GM12878 (cell line): ENCODE results near the gene SMAD1. TPM values are rescaled to one million over a fixed set of nuclear protein-coding genes. Genes with fewer than 3 reads are reported as not detected.

ENCODE experiments used
- ATAC-seq: fragments of 200-7000 bp; cut with Tn5 transposase; 3 replicates; pipeline ENCODE4 v1.9.1; 2020; ENCODE audit warnings: mild to moderate bottlenecking, moderate library complexity
- BruUV-seq: library from RNA; stranded (reverse); fragments of 400-500 nt; replicated peaks from 2 replicates; lab custom pipeline; 2021; lab: Mats Ljungman, UMichigan
- CTCF ChIA-PET: fragments of 300-600 bp; sonication (Branson Sonifier 250); formaldehyde crosslinking; extraction: SDS; loops from one replicate; lab custom pipeline; 2021; ENCODE audit warnings: inconsistent platforms; lab: Yijun Ruan, JAX
- POLR2A ChIA-PET: fragments of 350-600 bp; formaldehyde crosslinking; extraction: SDS; loops from one replicate; lab custom pipeline; 2021; ENCODE audit warnings: inconsistent platforms; lab: Charles Lee
- RAD21 ChIA-PET: fragments of 300-600 bp; sonication (Branson Sonifier 250); formaldehyde crosslinking; loops from one replicate; lab custom pipeline; 2023; ENCODE audit warnings: antibody characterized with exemption; ENCODE audit not compliant: unreplicated experiment; lab: Charles Lee
- SMC1A ChIA-PET: fragments of 300-600 bp; sonication (Branson Sonifier 250); formaldehyde crosslinking; loops from one replicate; lab custom pipeline; 2023; ENCODE audit not compliant: unreplicated experiment, uncharacterized antibody; lab: Charles Lee
- DNase-seq: peaks from one replicate; pipeline ENCODE4 v3.0.0-alpha.2; 2011; ENCODE audit warnings: low read depth, low spot score
- FAIRE-seq: peaks from 3 replicates; lab custom pipeline; 2011; peaks lifted over from hg19 to GRCh38; lab: Jason Lieb, UNC
- H2AFZ ChIP-seq: 2 replicates; pipeline ENCODE4 v1.6.0; 2011; ENCODE audit warnings: low read depth, low read length, control low read depth; ENCODE audit not compliant: control insufficient read depth
- H3K27ac ChIP-seq: 2 replicates; pipeline ENCODE4 v1.5.1; 2011; ENCODE audit warnings: control low read depth; ENCODE audit not compliant: control insufficient read depth, insufficient read depth
- H3K27me3 ChIP-seq, 2 experiments: replicated peaks in 1 of 2; 2 replicates each; pipeline versions ENCODE4 v1.6.0 to v1.6.1; 2011; ENCODE audit warnings: low read length in 1 of 2; ENCODE audit not compliant: control insufficient read depth in 2 of 2, insufficient read depth in 2 of 2
- H3K36me3 ChIP-seq, 2 experiments: 2 replicates each; pipeline ENCODE4 v1.5.1; 2011; ENCODE audit warnings: low read length in 1 of 2; ENCODE audit not compliant: control insufficient read depth in 2 of 2, insufficient read depth in 2 of 2
- H3K4me1 ChIP-seq: 2 replicates; pipeline ENCODE4 v1.6.1; 2011; ENCODE audit warnings: mild to moderate bottlenecking, low read length, moderate library complexity, mixed read lengths; ENCODE audit not compliant: control insufficient read depth, insufficient read depth
- H3K4me2 ChIP-seq: 2 replicates; pipeline ENCODE4 v1.6.0; 2011; ENCODE audit warnings: control low read depth; ENCODE audit not compliant: control insufficient read depth, insufficient read depth
- H3K4me3 ChIP-seq: fragments of 200-600 bp; sonication (generic); 2 replicates; pipeline ENCODE4 v1.5.1; 2016
- H3K79me2 ChIP-seq: 2 replicates; pipeline ENCODE4 v1.6.0; 2011; ENCODE audit warnings: low read length; ENCODE audit not compliant: control insufficient read depth, insufficient read depth
- H3K9ac ChIP-seq: 2 replicates; pipeline ENCODE4 v1.8.0; 2011; ENCODE audit warnings: low read length, control low read depth, mixed read lengths; ENCODE audit not compliant: control insufficient read depth, insufficient read depth
- H3K9me3 ChIP-seq: replicated peaks from 3 replicates; pipeline ENCODE4 v1.5.1; 2011; ENCODE audit warnings: mild to moderate bottlenecking, low read length; ENCODE audit not compliant: control insufficient read depth, insufficient read depth
- H4K20me1 ChIP-seq: 2 replicates; pipeline ENCODE4 v1.6.0; 2011; ENCODE audit not compliant: control insufficient read depth, insufficient read depth
- CEBPB ChIP-seq, 2 experiments: fragments of 150-350 bp in 1 of 2; IDR thresholded peaks; 2 replicates each; pipeline ENCODE4 v1.6.1; 2012 to 2014; ENCODE audit warnings: low read depth in 2 of 2, low read length in 2 of 2, borderline replicate concordance in 1 of 2, inconsistent platforms in 1 of 2
- E2F4 ChIP-seq: IDR thresholded peaks from 2 replicates; pipeline ENCODE4 v1.6.1; 2012; ENCODE audit warnings: low read depth, low read length, improper control_type of control experiment
- EZH2 ChIP-seq: IDR thresholded peaks from 2 replicates; pipeline ENCODE4 v1.6.1; 2012; ENCODE audit warnings: low read depth, mild to moderate bottlenecking, control low read depth, inconsistent platforms, low read length, borderline replicate concordance; ENCODE audit not compliant: control insufficient read depth
- MYB ChIP-seq: fragments of 150-350 bp; IDR thresholded peaks from 2 replicates; pipeline ENCODE4 v1.6.1; 2014; ENCODE audit warnings: mild to moderate bottlenecking, low read depth, low read length, borderline replicate concordance
- NBN ChIP-seq: fragments of 450-650 bp; IDR thresholded peaks from 2 replicates; pipeline ENCODE4 v1.6.1; 2016
- NFIC ChIP-seq: IDR thresholded peaks from 2 replicates; pipeline ENCODE4 v1.6.1; 2012; ENCODE audit warnings: low read depth, mild to moderate bottlenecking, inconsistent platforms, low read length, moderate library complexity
- SMC3 ChIP-seq: IDR thresholded peaks from 2 replicates; pipeline ENCODE4 v1.6.1; 2011; ENCODE audit warnings: low read length, improper control_type of control experiment, borderline replicate concordance
- TCF3 ChIP-seq: IDR thresholded peaks from 2 replicates; pipeline ENCODE4 v1.6.1; 2012; ENCODE audit warnings: low read depth, mild to moderate bottlenecking, low read length, borderline replicate concordance; ENCODE audit not compliant: insufficient read depth
- WGBS: methylation state at CpG from one replicate; pipeline ENCODE4 v1.1.6; 2016; ENCODE audit warnings: low lambda C conversion rate; ENCODE audit not compliant: insufficient replicate concordance, insufficient coverage; ENCODE audit errors: missing lambda C conversion rate; 5-methylcytosine and 5-hydroxymethylcytosine counted together
- in situ Hi-C: fragments of 300-500 bp; cut with MboI; formaldehyde crosslinking; loops from 9 replicates; pipeline ENCODE4 v1.14.3; 2018; ENCODE audit warnings: mixed read lengths
- intact Hi-C: fragments of 100-400 bp; cut with micrococcal nuclease; formaldehyde crosslinking; loops from one replicate; pipeline ENCODE4 v1.14.2; 2022; ENCODE audit not compliant: unreplicated experiment
- polyA plus RNA-seq, 11 experiments: library from polyadenylated mRNA; depleted of rRNA in 4 of 11; unstranded in 6 of 11; stranded (reverse) in 5 of 11; fragments of >200 nt; fragmentation: Nextera tagmentation in 4 of 11; fragmentation: Illumina TruSeq in 1 of 11; extraction: Ambion mirVana in 4 of 11; extraction: Trizol in 1 of 11; gene quantifications; 1 replicate in 1 of 11; 2 replicates in 10 of 11; pipeline versions ENCODE4 v1.2.1 to v1.2.3, GENCODE V29; 2011 to 2016; ENCODE audit warnings: inconsistent platforms in 2 of 11, missing spikeins in 2 of 11, low read depth in 1 of 11
- total RNA-seq, 4 experiments: library from RNA; depleted of rRNA in 3 of 4; stranded (reverse); fragments of >200 nt in 3 of 4; fragmentation: Illumina TruSeq in 1 of 4; extraction: Trizol in 1 of 4; gene quantifications; 2 replicates each; pipeline versions ENCODE4 v1.2.1 to v1.2.3, GENCODE V29; 2013 to 2021
- TF ChIP-seq, protein P1 (sequence below): IDR thresholded peaks from 2 replicates; pipeline ENCODE4 v1.6.1; 2011; ENCODE audit warnings: borderline replicate concordance, low read depth, mild to moderate bottlenecking, moderate library complexity, low read length; ENCODE audit not compliant: insufficient read depth, poor library complexity, severe bottlenecking
- TF ChIP-seq, protein P2 (sequence below): IDR thresholded peaks from 2 replicates; pipeline ENCODE4 v1.6.1; 2011; ENCODE audit warnings: mild to moderate bottlenecking, low read depth, low read length, moderate library complexity; ENCODE audit not compliant: insufficient replicate concordance

The SMAD1 gene
- total and polyA plus RNA-seq, 10 of the 15 experiments (the other 5 are each of a cell fraction or from before 2014, with no cell fraction given) = 0.29 to 17.5 (median 13.6) TPM

- intact Hi-C loops (no loop called here), in situ Hi-C loops (no loop called here)
- no TSS peak for BruUV-seq
- ChIA-PET SMC1A (no interaction called here), RAD21 (no interaction called here), CTCF (interaction anchor here (0.7 kb wide), 1 partner anchor 35 kb away, joined by 3 read pairs; no protein-coding TSS in a partner anchor), POLR2A (no interaction called here)
- no peak overlapping the region for H3K4me2 ChIP-seq
- DNase-seq (no peak), ATAC-seq (no peak), FAIRE-seq (no peak)
- H3K9ac ChIP-seq = no peak overlapping the region
- TF ChIP-seq MYB (no peak), CEBPB (IDR thresholded peaks at IDR 0.05; ENCODE audit: borderline replicate concordance in 1 of 2, low read depth in 2 of 2, low read length in 2 of 2) (no peak), TCF3 (0 out of 2 replicates have a peak, but pooled peaks have one; percentile 22), NFIC (0 out of 2 replicates have a peak, but pooled peaks have one; percentile 37), SMC3 (no peak), NBN (no peak), E2F4 (no peak), EZH2 (no peak)
- TF ChIP-seq, protein P1, sequence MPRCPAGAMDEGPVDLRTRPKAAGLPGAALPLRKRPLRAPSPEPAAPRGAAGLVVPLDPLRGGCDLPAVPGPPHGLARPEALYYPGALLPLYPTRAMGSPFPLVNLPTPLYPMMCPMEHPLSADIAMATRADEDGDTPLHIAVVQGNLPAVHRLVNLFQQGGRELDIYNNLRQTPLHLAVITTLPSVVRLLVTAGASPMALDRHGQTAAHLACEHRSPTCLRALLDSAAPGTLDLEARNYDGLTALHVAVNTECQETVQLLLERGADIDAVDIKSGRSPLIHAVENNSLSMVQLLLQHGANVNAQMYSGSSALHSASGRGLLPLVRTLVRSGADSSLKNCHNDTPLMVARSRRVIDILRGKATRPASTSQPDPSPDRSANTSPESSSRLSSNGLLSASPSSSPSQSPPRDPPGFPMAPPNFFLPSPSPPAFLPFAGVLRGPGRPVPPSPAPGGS = peak; percentile 95
- TF ChIP-seq, protein P2, sequence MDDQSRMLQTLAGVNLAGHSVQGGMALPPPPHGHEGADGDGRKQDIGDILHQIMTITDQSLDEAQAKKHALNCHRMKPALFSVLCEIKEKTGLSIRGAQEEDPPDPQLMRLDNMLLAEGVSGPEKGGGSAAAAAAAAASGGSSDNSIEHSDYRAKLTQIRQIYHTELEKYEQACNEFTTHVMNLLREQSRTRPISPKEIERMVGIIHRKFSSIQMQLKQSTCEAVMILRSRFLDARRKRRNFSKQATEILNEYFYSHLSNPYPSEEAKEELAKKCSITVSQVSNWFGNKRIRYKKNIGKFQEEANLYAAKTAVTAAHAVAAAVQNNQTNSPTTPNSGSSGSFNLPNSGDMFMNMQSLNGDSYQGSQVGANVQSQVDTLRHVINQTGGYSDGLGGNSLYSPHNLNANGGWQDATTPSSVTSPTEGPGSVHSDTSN = peak; percentile 33
- no peak overlapping the region for H3K27ac ChIP-seq
- WGBS = 100% methylated on average over 2 of the region's 2 CpGs
- no peaks in the 10 kb centered on the region for H4K20me1 ChIP-seq
- no peaks in the 10 kb centered on the region; a peak in 1 of 4 replicates for H3K27me3 ChIP-seq
- peaks cover 25% of the 10 kb centered on the region for H3K79me2 ChIP-seq
- no peak overlapping the region for H3K4me3 ChIP-seq
- H3K36me3 ChIP-seq = no peaks in the 10 kb centered on the region; a peak in 1 of 4 replicates
- peaks cover 2% of the 10 kb centered on the region; the same call in 2 of the 3 replicates for H3K9me3 ChIP-seq
- peaks cover 16% of the 10 kb centered on the region for H3K4me1 ChIP-seq
- H2AFZ ChIP-seq = no peak overlapping the region
Observed at GRCh38 chr4:145523117-145523516, 41.5 kb downstream of the SMAD1 start.
